ENCODE results near the gene PSEN2. TPM values are rescaled to one million over a fixed set of nuclear protein-coding genes. Genes with fewer than 3 reads are reported as not detected.

The PSEN2 gene
- total RNA-seq, 6 donors from 2014 or later, result 31.2 to 70.9 (median 37.6) TPM

GRCh38 chr1:226934483-226935237 is 64.2 kb downstream of the PSEN2 start:
- H3K4me1 ChIP-seq, result peaks cover 3 to 9% (median 8%) of the 10 kb centered on the region in 4 donors
- peaks cover 0 to 9% (median 2%) of the 10 kb centered on the region in 4 donors for H3K9me3 ChIP-seq
- TF ChIP-seq POLR2AphosphoS5 (IDR thresholded peaks at IDR 0.05) (no peak), POLR2A (IDR thresholded peaks at IDR 0.05) (no peak), EP300 (IDR thresholded peaks at IDR 0.05) (no peak), CTCF (IDR thresholded peaks at IDR 0.05) (no peak)
- DNase-seq (no peak), ATAC-seq (ENCODE audit: low FRiP score in 2 of 2) (no peak)
- H3K27me3 ChIP-seq, result no peaks in the 10 kb centered on the region
- WGBS, 2 donors, result 70 to 95% methylated on average over 3 of the region's 3 CpGs
- H3K27ac ChIP-seq, result no peak overlapping the region
- H3K36me3 ChIP-seq, result no peaks in the 10 kb centered on the region
- no peak overlapping the region for H3K4me3 ChIP-seq

DNA sequence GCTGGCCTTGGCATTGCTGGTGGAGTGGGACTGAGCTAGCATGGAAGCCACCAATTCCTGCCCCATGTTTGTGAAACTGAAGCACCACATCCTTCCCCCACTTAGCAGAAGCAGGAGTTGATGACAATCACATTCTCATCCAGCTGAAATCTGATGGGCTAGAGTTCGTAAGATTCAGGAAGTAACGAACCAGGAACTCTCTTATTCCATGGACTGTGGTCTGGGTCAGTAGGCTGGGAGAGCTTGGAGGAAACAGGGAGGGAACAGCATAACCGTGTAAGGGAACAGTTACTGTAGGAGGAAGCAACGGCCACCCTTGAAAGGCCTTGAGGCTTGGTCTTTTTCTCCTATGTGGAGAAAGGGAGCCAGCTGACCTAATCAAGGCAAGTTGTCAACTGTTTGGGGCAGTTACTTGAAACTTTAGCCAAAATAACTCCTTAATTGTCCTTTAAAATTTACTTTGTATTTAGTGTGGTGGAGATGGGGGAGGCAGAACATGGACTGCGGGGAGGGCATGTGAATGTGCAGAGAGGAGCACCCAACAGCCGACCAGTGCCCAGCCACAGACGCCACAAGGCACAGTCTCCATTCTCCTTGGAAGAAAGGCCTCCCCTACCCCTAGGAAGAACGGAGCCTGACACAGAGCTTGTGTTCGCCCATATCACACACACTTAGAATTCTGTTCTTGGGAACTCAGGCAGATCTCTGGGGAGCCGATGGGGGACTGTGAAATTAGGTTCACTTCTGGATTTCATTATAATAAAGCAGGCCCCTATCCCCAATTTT is 67.7 kb downstream of the PSEN2 start:
- Histone ChIP-seq H3K4me1 (peaks cover 13 to 34% (median 25%) of the 10 kb centered on the region in 4 donors), H3K4me3 (no peak overlapping the region), H3K36me3 (no peaks in the 10 kb centered on the region), H3K27me3 (no peaks in the 10 kb centered on the region), H3K27ac (peak overlapping the region; percentile 95 to 99 (median 97)), H3K9me3 (peaks cover 0 to 9% (median 2%) of the 10 kb centered on the region in 4 donors)
- DNase-seq, result no peak
- 77 to 82% methylated on average over 10 of the region's 10 CpGs for WGBS, 2 donors
- no peak for ATAC-seq (ENCODE audit: low FRiP score in 2 of 2)
- TF ChIP-seq CTCF (IDR thresholded peaks at IDR 0.05) (no peak), POLR2AphosphoS5 (IDR thresholded peaks at IDR 0.05) (peak in 1 of 2 donors; percentile 28), EP300 (IDR thresholded peaks at IDR 0.05) (no peak), POLR2A (IDR thresholded peaks at IDR 0.05) (peak in 1 of 4 donors; percentile 58)

- peaks cover 13 to 41% (median 29%) of the 10 kb centered on the region in 4 donors for H3K4me1 ChIP-seq
- 9 to 10% methylated on average over 12 of the region's 12 CpGs for WGBS, 2 donors
- H3K4me3 ChIP-seq, result peak overlapping the region; percentile 45 to 89 (median 81)
- H3K9me3 ChIP-seq, result peaks cover 0 to 9% (median 2%) of the 10 kb centered on the region in 4 donors
- no peak for DNase-seq
- TF ChIP-seq EP300 (IDR thresholded peaks at IDR 0.05), result no peak
- TF ChIP-seq POLR2AphosphoS5 (IDR thresholded peaks at IDR 0.05), result no peak
- TF ChIP-seq POLR2A (IDR thresholded peaks at IDR 0.05), result no peak
- TF ChIP-seq CTCF (IDR thresholded peaks at IDR 0.05), result no peak
- H3K27ac ChIP-seq, result peak overlapping the region; percentile 95 to 99 (median 97)
- H3K27me3 ChIP-seq, result no peaks in the 10 kb centered on the region
- ATAC-seq (ENCODE audit: low FRiP score in 2 of 2), result peak in 1 of 2 donors; percentile 29
- no peaks in the 10 kb centered on the region for H3K36me3 ChIP-seq
These were observed 68.6 kb downstream of the PSEN2 start for GRCh38 chr1:226938903-226939437.

- Histone ChIP-seq H3K4me1 (peaks cover 13 to 46% (median 31%) of the 10 kb centered on the region in 4 donors), H3K36me3 (no peaks in the 10 kb centered on the region), H3K4me3 (peak overlapping the region; percentile 45 to 89 (median 81)), H3K27ac (peak overlapping the region; percentile 95 to 99 (median 97)), H3K9me3 (peaks cover 0 to 9% (median 1%) of the 10 kb centered on the region in 4 donors), H3K27me3 (no peaks in the 10 kb centered on the region)
- WGBS, 2 donors, result 0% methylated on average over 44 of the region's 51 CpGs; no CpG with 5 or more reads in 1 of the 2 donors
- TF ChIP-seq CTCF (IDR thresholded peaks at IDR 0.05) (peak in 2 of 6 experiments; percentile 8 to 21), EP300 (IDR thresholded peaks at IDR 0.05) (no peak), POLR2A (IDR thresholded peaks at IDR 0.05) (peak in 3 of 4 donors; percentile 90 to 98 (median 96)), POLR2AphosphoS5 (IDR thresholded peaks at IDR 0.05) (peak; percentile 82 to 90)
- DNase-seq, result peak in 1 of 2 donors; percentile 67
- peak; percentile 62 to 72 for ATAC-seq (ENCODE audit: low FRiP score in 2 of 2)
These were observed 69.1 kb downstream of the PSEN2 start for GRCh38 chr1:226939438-226940028.

All from upper lobe of left lung (tissue), 6 donors.